HG03175 (cell line): Measurements from ENCODE around the gene LORICRIN.

Experiments
- ATAC-seq: cut with Tn5 transposase; IDR thresholded peaks from one replicate; pipeline ENCODE4 v1.9.1; 2021; ENCODE audit warnings: mild to moderate bottlenecking, moderate library complexity; ENCODE audit not compliant: unreplicated experiment

Gene LORICRIN

GRCh38 chr1:153248176-153248879 is 11.2 kb upstream of the LORICRIN start:
- ATAC-seq: no peak

- ATAC-seq: no peak
These were observed 9.3 kb upstream of the LORICRIN start for GRCh38 chr1:153250166-153250565.

- ATAC-seq: no peak
These were observed 8.4 kb upstream of the LORICRIN start for GRCh38 chr1:153251087-153251486.

- no peak for ATAC-seq
These were observed 7.9 kb upstream of the LORICRIN start for GRCh38 chr1:153251562-153251961.

GRCh38 chr1:153251988-153252387 is 7.5 kb upstream of the LORICRIN start:
- ATAC-seq: no peak

GRCh38 chr1:153253076-153253475 is 6.4 kb upstream of the LORICRIN start:
- no peak for ATAC-seq

GRCh38 chr1:153253693-153254092 is 5.8 kb upstream of the LORICRIN start:
- ATAC-seq: peak; percentile 53

GRCh38 chr1:153260585-153261280 is 1.2 kb downstream of the LORICRIN start:
- peak; percentile 40 for ATAC-seq

GRCh38 chr1:153261281-153262069 is 2.0 kb downstream of the LORICRIN start:
- ATAC-seq: peak; percentile 16

- ATAC-seq: no peak
These were observed 2.5 kb downstream of the LORICRIN start for GRCh38 chr1:153262070-153262366.

- ATAC-seq: no peak
These were observed 3.1 kb downstream of the LORICRIN start for GRCh38 chr1:153262462-153263157.

GRCh38 chr1:153265457-153265856 is 6.0 kb downstream of the LORICRIN start:
- ATAC-seq: no peak

GRCh38 chr1:153271711-153272110 is 12.2 kb downstream of the LORICRIN start:
- ATAC-seq: no peak

GRCh38 chr1:153272186-153272585 is 12.7 kb downstream of the LORICRIN start:
- ATAC-seq: no peak

GRCh38 chr1:153277852-153278251 is 18.4 kb downstream of the LORICRIN start:
- peak; percentile 74 for ATAC-seq

- ATAC-seq: no peak
These were observed 29.3 kb downstream of the LORICRIN start for GRCh38 chr1:153288634-153289275.

GRCh38 chr1:153291514-153291913 is 32.0 kb downstream of the LORICRIN start:
- peak; percentile 49 for ATAC-seq

GRCh38 chr1:153292185-153292584 is 32.7 kb downstream of the LORICRIN start:
- ATAC-seq: no peak

GRCh38 chr1:153292740-153293479 is 33.4 kb downstream of the LORICRIN start:
- no peak for ATAC-seq

- no peak for ATAC-seq
These were observed 33.9 kb downstream of the LORICRIN start for GRCh38 chr1:153293480-153293775.
